Middle frontal gyrus (tissue), 1 donor: ENCODE results near the gene ADAD2.

Source experiments
- DNase-seq: peaks from one replicate; pipeline ENCODE4 v3.0.0-alpha.2; 2015; ENCODE audit warnings: low spot score; ENCODE audit errors: extremely low spot score

Gene ADAD2

DNA sequence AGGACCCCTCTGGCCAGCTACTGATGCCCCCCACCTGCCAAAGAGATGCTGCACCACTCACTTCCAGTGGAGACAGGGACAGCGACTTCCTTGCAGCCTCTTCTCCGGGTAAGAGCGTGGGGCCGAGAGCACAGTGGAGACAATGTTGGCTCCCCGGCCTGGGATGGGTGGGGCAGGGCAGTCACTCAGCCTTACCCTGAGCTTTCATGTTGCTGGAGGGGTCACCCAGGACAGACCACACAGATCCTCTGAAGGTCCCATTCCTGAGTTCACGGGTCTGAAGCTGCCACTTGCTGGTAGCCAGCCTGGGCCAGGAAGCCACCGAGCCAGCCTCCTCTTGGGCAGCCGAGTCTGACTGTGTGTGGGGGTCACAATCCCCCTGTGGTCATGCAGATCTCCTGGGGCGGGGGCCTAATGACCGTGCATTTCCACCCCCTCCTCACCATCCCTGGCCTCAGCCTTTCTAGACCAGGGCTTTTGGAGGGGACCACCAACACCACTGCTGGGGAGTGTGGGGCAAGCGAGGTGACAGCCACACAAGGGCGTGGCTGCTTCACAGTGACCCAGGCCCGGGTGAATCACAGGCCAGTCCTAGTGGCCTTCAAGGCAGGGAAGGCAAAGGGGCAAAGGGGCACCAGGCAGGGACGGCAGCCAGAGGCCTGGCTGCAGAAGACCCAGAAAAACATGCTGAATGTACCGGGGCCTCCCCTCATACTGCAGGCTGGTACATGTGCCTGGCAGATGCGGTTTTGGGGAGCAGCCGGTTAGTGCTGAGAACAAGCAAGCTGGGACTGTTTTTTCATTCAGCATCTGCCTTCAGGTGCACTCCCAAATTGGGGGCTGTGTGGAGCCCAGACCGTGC is 14.5 kb upstream of the ADAD2 start:
- no peak for DNase-seq

DNA sequence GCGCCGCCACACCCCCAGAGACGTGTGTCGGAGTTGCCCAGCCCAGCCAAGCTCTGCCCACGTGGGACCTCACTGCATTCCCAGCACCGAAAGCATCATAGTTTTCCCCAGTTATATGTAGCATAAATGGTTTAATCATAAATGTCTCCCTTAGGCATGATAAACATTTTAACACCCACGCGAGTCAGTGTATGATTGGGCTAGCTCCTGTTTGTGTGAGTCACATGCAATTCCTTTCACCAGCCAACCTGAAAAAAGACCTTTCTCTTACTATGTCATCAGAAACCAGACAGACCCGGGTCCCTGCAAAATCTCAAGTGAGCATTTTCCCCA is 13.2 kb upstream of the ADAD2 start:
- DNase-seq: no peak

GRCh38 chr16:84178146-84178765 is 12.7 kb upstream of the ADAD2 start:
- DNase-seq: no peak

DNA sequence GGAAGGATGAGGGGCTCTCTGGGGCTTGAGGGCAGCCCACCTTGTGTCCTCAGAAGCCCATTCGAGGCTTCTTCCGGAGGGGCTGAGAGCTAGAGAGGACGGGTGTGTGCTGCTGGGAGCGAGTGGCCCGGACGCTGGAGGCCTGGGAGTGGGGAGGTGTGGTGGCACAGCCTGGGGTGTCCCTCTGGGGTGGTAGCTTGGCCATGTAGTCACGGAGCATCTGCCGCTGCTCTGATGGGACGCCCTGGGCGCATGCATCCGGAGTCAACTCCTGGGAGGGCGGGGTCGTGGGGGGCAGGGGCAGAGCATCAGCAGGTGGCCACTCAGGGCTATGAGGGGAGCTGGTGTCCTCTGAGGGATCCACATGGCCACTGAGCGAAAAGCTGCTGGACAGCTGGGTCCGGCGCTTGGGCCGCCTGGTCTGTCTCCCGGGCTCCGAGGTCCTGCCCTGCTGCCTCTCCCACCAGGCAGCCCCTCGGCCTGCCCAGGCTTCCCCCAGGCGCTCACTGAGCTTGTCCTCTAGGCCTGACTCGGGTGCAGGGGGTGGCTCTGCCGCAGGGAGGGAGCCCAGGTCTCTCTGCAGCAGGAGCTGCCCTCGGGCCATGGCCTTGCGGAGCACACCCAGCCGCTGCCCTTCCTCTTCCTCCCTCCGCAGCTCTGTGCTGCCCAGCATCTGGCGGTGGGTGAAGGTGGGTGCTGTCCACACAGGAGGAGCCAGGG is 11.9 kb upstream of the ADAD2 start:
- no peak for DNase-seq

DNA sequence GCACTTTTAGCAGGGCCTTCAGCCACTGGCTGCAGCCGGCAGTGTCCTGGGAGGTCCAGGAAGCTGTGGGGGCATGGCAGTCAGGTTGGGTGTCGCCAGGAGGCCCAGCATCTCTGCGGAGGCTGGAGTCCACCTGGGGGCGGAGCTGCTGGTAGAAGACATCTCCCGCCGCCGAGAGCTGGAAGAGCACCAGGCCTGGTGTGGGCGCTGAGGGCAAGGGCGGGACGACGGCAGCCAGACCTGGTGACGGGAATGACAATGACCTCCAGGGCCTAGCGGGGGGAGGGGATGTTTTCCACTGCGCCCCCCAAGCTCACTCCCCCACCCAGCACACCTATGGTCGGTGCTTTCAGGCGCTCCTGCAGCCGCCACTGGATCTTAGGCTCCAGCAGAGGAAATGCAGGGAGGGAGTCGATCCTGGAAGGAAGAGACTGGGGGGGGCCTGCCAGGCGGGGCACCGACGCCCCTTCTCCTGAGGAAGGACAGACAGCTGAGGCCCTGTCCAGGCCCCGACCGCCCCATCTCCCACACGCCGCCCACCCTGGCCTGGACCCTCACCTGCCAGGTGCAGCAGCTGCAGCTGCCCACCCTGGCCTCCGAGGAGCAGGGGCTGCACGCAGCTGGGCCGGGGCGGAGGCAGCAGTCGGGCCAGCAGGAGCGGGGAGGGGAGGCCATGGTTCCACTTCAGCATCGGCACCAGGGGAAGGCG is 11.2 kb upstream of the ADAD2 start:
- no peak for DNase-seq

- DNase-seq: no peak
These were observed 10.3 kb upstream of the ADAD2 start for GRCh38 chr16:84180519-84181140.

DNA sequence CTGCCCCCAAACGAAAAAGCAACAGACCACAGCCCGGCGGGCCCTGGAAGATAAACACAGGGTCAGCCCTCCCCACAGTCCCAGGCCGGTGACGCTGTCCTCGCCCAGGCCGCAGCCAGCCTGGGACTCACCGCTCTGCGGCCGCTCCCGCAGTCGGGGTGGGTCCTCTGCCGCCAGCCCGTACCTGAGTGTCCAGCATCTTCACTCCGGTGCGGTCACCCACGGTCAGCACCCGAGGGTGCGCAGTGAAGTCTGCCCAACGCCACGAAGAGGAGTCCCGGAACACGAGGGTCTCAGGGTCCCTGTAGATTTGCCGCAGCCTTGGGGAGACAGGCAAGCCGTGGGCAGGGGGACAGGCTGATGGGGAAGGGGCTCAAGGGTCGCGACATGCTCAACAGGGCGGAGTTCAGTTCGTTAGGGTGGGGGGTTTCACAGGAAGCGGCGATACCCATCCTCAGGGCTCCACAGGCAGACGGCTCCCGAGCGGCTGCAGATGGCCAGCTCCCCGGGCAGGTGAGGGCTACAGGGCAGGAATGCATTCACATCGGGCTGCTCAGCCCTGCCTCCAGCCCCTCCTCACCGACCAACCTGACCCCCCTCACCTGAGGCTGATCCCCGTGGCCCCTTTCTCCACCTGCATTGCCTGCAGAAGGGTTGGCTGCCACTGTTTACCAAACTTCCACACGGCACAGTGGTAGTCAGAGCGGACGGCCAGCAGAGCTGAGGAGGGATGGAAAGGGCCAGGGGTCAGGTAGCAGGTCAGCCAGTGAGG is 9.6 kb upstream of the ADAD2 start:
- DNase-seq: no peak

DNA sequence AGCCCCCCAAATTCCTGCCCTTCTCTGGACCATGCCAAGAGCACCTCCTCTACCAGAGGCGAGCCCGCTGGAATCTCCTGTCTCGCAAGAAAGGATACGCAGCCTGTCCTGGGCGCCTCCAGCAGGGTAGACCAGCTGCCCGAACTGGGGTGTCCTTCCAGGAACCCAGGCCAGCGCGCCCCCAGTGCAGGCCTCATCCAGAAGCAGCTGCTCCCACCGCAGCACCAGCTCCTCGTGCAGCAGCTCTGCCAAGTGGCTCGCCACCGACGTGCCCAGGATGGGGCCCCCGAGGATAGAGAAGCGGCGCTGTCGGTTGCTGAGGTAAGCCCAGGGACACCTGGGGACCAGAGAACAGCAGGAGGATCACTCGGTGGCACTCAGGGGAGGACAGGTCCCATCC is 8.9 kb upstream of the ADAD2 start:
- no peak for DNase-seq

DNA sequence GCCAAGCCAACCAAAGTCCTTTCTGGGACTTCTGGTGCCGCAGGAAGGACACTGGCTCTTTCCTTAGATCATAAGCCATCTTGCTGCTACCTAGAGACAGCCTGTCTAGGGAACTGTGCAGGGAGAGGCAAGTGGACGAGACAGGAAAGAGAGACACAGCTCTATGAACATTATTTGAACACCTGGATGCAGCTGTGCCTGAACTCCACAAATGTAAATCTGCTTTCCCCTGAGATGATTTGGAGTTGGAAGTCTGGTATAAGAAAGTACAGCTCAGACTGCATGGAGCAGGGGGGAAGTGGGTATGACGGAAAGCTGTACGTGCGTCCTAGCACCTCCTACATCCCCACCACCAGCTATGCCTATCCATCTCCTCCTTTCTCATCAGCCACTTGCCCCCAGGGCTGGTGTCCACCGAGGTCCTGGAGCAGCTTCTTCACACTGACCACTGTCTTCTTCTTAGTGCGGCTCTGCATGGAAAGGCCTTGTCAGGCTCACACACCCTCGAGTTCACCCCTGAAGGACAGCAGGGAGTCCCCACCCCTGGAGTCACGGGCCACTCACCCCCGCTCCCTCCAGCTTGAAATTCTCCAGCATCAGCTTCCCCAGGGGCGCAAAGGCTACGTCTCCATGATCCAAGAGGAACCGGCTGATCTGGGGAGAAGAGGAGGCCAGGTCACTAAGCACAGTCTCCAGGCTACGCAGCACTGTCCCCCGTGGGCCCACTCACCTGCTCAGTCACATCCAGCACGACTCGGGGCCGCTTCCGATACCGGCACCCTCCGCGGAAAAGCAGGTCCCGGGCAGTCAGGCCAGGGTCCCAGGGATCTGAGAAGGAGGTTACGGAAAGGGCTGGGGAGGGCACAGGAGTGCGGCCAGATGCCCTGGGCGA is 8.0 kb upstream of the ADAD2 start:
- DNase-seq: no peak

DNA sequence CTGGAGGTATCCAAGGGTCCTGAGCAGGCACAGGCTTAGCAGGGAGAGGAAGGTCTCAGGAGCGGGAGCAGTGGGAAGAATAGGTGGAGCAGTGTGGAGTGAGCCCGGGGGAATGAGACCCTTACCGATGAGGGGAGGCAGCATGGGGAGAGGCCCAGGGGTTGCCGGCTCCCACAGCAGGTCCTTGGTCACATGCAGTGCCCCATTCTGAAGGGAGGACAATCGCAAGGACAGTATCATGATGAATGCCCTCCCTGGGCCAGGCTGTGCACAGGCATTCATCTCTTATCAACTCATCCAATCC is 7.4 kb upstream of the ADAD2 start:
- no peak for DNase-seq

DNA sequence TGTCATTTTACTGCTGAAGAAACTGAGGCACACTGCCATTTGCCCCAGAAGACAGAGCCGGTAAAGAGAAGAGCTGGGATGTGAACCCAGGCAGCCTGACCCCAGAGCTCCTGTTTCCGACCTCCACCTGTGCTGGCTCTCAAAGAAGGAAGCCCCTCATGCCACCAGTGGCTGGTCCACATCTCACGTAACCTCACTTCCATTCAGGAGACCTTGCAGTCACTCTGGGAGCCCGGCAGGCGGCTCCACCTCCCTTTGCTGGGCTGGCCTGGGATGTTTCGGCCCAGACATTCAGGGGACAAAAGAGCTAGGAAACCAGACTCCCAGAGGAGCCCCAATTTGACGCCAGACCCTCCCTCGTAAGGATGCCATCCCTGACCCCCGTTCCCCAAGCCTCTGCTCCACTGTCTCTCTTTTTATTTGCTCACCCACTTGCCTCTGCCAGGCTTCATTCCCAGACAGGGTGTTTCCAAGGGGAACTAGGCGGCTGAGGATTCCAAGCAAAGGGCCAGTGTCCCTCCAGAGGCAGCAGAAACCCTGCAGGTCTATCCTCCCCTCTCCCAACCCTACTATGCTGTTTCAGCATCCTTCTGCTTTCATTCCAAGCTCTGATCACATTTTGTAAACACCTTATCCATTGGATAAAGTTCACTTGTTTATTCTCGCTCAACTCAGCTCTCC is 6.9 kb upstream of the ADAD2 start:
- DNase-seq: no peak

DNA sequence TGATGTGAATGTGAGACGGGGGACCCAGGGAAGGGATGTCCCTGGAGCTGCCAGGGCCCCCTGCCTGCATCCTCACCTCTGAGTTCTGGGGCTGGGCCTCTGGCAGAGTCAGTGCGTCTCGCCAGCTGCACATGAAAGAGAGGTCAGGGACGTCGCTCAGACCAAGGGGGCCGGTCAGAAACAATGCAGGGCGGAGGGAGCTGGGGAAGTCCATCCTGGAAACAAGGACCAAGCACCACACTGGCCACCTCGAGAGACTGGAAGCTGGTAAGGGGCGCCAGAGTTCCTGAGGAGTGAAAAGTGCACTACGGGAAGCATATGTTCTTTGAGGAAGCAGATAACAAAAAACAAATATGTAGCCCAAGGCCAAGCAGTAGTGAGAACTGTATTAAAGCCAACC is 6.2 kb upstream of the ADAD2 start:
- no peak for DNase-seq

DNA sequence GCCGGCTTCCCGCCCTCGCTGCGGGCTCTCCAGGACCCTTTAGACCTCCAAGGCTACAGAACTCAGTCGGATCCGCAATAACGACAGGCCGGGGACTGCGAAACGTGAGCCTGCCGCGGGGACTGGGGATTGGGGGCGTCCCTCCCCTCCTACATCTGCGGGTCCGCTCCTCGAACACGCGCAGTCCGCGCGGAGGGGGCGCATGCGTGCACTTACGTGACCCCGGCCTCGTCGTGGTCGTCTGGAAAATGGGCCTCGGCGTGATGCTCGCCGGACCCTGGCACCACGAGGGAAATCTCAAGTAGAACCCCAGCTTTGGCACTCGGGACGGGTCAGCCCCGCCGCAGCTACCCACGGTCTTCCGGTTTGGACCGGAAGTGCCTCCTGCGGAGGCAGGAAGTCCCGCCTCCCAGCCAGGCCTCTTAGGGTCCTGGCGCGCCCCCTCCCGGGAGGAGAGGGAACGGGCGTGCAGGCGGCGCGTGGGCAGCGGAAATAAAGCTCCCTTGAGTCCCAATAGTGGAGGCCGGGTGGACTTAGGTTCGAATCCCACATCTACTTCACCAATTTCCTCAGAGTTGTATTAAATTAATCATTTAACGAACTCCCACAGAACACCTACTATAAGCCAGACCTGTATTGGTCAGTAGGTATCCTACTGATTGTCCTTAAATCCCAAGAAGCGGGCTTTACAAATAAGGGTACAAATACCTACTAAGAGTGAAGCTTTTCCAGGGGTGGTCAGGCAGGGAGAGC is 4.1 kb upstream of the ADAD2 start, which contains the start of gene TAF1C:
Gene TAF1C (minus strand): TSS at position 373 of the 753 bp plus-strand sequence. CDS start 2,069 bp downstream, outside the sequence.
- peak; percentile 94 for DNase-seq

- DNase-seq: no peak
These were observed 509 bp downstream of the ADAD2 start for GRCh38 chr16:84191466-84191865.

- no peak for DNase-seq
These were observed 2.5 kb downstream of the ADAD2 start for GRCh38 chr16:84193480-84193879.

DNA sequence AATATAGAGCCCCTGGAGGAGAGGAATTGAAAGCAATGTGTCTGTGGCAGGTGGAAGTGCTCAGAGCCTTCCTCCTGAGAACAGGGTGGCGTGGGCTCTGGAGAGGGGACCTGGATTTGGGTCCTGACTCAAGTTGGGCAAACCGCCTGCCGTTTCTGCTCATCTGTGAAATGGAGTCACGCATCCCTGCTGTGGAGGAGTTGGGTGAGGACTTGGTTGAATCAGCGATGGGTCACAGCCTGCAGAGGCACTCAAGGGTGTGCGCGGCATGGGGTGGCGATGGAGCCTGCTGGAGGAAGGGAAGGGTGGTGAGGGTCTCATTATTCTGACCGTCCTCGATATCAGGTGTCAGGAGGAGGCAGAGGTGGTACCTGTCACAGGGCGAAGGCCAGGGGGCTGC is 3.1 kb downstream of the ADAD2 start:
- no peak for DNase-seq

GRCh38 chr16:84194470-84195200 is 3.7 kb downstream of the ADAD2 start:
- no peak for DNase-seq
